DMS153 (cell line): ENCODE data around the gene NUDT1.

Experiments
- DNase-seq: peaks from one replicate; lab custom pipeline; 2025; lab: John Stamatoyannopoulos, UW

NUDT1 gene

DNA sequence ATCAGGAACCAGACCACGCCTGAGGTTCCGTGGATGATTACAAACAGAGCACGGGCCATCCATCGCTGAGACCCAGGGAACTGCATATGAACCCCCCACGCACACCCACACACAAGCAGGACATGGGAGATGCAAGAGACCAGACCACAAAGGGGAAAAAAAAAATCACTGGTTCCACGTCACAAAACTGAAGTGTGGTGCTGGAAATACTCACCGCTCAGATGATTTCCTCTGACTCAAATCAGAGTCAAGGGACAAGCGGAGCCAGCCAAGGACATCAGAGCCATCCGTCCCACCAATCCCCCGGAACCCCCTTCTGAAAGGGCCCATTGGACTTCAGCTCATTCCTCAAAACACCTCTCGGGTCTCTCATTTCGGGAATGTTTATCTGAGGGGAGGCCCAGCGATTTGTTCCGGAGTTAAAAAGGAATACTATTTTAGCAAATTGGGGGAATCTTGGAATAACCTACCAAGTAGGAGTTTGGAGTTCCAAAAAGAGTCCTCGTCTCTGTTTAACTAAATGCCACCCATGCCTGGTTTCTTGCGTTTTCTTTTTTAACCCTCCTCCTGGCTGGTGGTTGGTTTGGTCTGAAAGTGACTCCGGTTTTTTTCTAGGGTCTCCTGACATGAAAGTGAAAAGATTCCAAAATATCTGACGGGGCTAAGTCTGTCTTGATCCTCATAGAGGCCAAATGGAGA lies 57.3 kb downstream of the NUDT1 start:
- DNase-seq = no peak

DNA sequence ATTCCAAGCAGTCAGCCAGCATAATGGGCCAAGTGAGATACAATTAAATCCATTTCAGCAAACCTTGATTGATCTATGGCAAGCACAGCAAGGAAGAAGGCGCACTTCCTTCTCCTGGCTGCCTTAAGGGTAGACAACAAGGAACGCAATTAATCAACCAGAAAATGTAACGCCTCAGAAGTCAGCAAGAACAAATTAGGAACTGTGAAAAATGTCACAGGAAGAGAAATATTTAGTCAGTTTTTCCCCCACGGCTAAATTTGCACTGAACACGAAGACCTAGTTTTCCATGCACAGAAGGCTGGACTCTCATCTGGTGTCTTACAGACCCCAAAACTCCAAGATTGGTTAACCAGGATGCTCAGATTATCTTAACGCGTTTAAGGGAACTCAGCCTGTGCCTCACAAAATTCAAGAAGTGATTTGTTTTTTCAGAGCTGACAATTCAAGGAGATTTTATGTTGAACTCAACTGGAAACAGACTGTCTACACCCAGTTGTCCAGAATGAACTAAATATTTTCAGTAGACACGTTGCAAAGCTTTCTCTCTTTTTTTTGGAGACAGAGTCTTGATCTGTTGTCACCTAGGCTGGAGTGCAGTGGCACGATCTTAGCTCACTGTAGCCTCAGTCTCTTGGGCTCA lies 58.0 kb downstream of the NUDT1 start:
- DNase-seq = no peak
